Osteoblast (primary cell): ENCODE measurements around the gene ZNF865. TPM values are rescaled to one million over a fixed set of nuclear protein-coding genes. Genes with fewer than 3 reads are reported as not detected.

ENCODE experiments used
- DNase-seq: peaks from one replicate; pipeline ENCODE4 v3.0.0; 2011; ENCODE audit warnings: low spot score, mixed read lengths; ENCODE audit not compliant: insufficient read length; ENCODE audit errors: missing footprints
- H2AFZ ChIP-seq: 2 replicates; pipeline ENCODE4 v1.6.0; 2011; ENCODE audit warnings: mild to moderate bottlenecking, low read length
- H3K27ac ChIP-seq: 2 replicates; pipeline ENCODE4 v1.5.1; 2011; ENCODE audit warnings: mild to moderate bottlenecking, low read depth, low read length, moderate library complexity
- H3K27me3 ChIP-seq: 2 replicates; pipeline ENCODE4 v1.6.0; 2012; ENCODE audit warnings: mild to moderate bottlenecking, control low read depth, inconsistent platforms, low read length, moderate library complexity; ENCODE audit not compliant: insufficient read depth
- H3K36me3 ChIP-seq: 2 replicates; pipeline ENCODE4 v1.5.1; 2011; ENCODE audit warnings: mild to moderate bottlenecking, low read length, control low read depth, moderate library complexity; ENCODE audit not compliant: insufficient read depth
- H3K4me1 ChIP-seq: 2 replicates; pipeline ENCODE4 v1.5.1; 2011; ENCODE audit warnings: mild to moderate bottlenecking, low read length, control low read depth, moderate library complexity; ENCODE audit not compliant: insufficient read depth
- H3K4me2 ChIP-seq: 2 replicates; pipeline ENCODE4 v1.6.0; 2011; ENCODE audit warnings: mild to moderate bottlenecking, low read length; ENCODE audit not compliant: insufficient read depth
- H3K4me3 ChIP-seq: fragments of 200-600 bp; sonication (generic); 3 replicates; pipeline ENCODE4 v1.5.1; 2012; ENCODE audit warnings: mild to moderate bottlenecking, low read length, inconsistent platforms; ENCODE audit not compliant: insufficient read depth
- H3K79me2 ChIP-seq: 2 replicates; pipeline ENCODE4 v1.6.0; 2012; ENCODE audit warnings: mild to moderate bottlenecking, low read length, control low read depth, inconsistent platforms; ENCODE audit not compliant: insufficient read depth
- H3K9me3 ChIP-seq: 2 replicates; pipeline ENCODE4 v1.5.1; 2011; ENCODE audit warnings: low read depth, low read length, control low read depth
- H4K20me1 ChIP-seq: 2 replicates; pipeline ENCODE4 v1.6.0; 2012; ENCODE audit warnings: mild to moderate bottlenecking, low read length, control low read depth; ENCODE audit not compliant: insufficient read depth
- CTCF ChIP-seq: IDR thresholded peaks from 2 replicates; pipeline ENCODE4 v1.5.1; 2011; ENCODE audit warnings: mild to moderate bottlenecking, low read depth, low read length, moderate library complexity; ENCODE audit errors: extremely low read depth
- total RNA-seq: library from RNA; depleted of rRNA; stranded (reverse); fragments of >200 nt; gene quantifications from 2 replicates; pipeline ENCODE4 v1.2.3, GENCODE V29; 2012

Gene ZNF865
- total RNA-seq, 1 donor: 1.4 TPM

- Histone ChIP-seq H3K4me1 (peaks cover 11% of the 10 kb centered on the region), H3K27ac (no peak overlapping the region), H3K4me3 (peak overlapping the region; percentile 93), H3K4me2 (peak overlapping the region; percentile 90), H3K36me3 (peaks cover 10% of the 10 kb centered on the region), H3K79me2 (peaks cover 23% of the 10 kb centered on the region), H3K9me3 (no peaks in the 10 kb centered on the region), H3K27me3 (no peaks in the 10 kb centered on the region), H2AFZ (no peak overlapping the region), H4K20me1 (no peaks in the 10 kb centered on the region)
- DNase-seq: peak; percentile 76
- no peak for TF ChIP-seq CTCF
Measured at GRCh38 chr19:55578761-55579747, 26.4 kb upstream of the ZNF865 start.

- peak; percentile 97 for DNase-seq
- Histone ChIP-seq H3K79me2 (peaks cover 23% of the 10 kb centered on the region), H3K9me3 (no peaks in the 10 kb centered on the region), H4K20me1 (no peaks in the 10 kb centered on the region), H3K4me3 (peak overlapping the region; percentile 93), H3K36me3 (peaks cover 10% of the 10 kb centered on the region), H3K4me2 (peak overlapping the region; percentile 90), H3K4me1 (peaks cover 11% of the 10 kb centered on the region), H2AFZ (peak overlapping the region; percentile 71), H3K27ac (peak overlapping the region; percentile 70), H3K27me3 (no peaks in the 10 kb centered on the region)
- no peak for TF ChIP-seq CTCF
Measured at GRCh38 chr19:55579766-55580621, 25.5 kb upstream of the ZNF865 start.

GRCh38 chr19:55580628-55581144, 24.8 kb upstream of the ZNF865 start, which contains the start of gene ZNF579:
TSS of gene ZNF579 (minus strand) at chr19:55580848. CDS start at chr19:55579639, 1,209 bp downstream.
- Histone ChIP-seq H3K4me1 (peaks cover 11% of the 10 kb centered on the region), H2AFZ (peak within 1 kb of the TSS; percentile 92), H4K20me1 (no peaks in the 10 kb centered on the region), H3K27ac (peak within 1 kb of the TSS; percentile 70), H3K4me3 (peak within 1 kb of the TSS; percentile 93), H3K27me3 (no peaks in the 10 kb centered on the region), H3K36me3 (peaks cover 10% of the 10 kb centered on the region), H3K4me2 (peak within 1 kb of the TSS; percentile 90), H3K9me3 (no peaks in the 10 kb centered on the region), H3K79me2 (peaks cover 23% of the 10 kb centered on the region)
- DNase-seq: peak; percentile 99
- TF ChIP-seq CTCF: no peak
